Neuron (in vitro differentiated cells): ENCODE measurements around the gene HERC3.

Experiments
- H2AFZ ChIP-seq: one replicate; pipeline ENCODE4 v1.6.1; 2013; ENCODE audit warnings: low read depth, mild to moderate bottlenecking, inconsistent platforms, low read length, moderate library complexity
- H3K27me3 ChIP-seq: one replicate; pipeline ENCODE4 v1.6.1; 2013; ENCODE audit warnings: low read length; ENCODE audit not compliant: insufficient read depth
- H3K36me3 ChIP-seq: one replicate; pipeline ENCODE4 v1.6.1; 2013; ENCODE audit warnings: low read length; ENCODE audit not compliant: insufficient read depth
- H3K4me1 ChIP-seq: one replicate; pipeline ENCODE4 v1.6.1; 2013; ENCODE audit warnings: low read length; ENCODE audit not compliant: insufficient read depth
- H3K4me3 ChIP-seq: 2 replicates; pipeline ENCODE4 v1.5.1; 2013; ENCODE audit warnings: mild to moderate bottlenecking, low read length, moderate library complexity
- H3K9me3 ChIP-seq: one replicate; pipeline ENCODE4 v1.6.1; 2013; ENCODE audit warnings: low read length

HERC3 gene

DNA sequence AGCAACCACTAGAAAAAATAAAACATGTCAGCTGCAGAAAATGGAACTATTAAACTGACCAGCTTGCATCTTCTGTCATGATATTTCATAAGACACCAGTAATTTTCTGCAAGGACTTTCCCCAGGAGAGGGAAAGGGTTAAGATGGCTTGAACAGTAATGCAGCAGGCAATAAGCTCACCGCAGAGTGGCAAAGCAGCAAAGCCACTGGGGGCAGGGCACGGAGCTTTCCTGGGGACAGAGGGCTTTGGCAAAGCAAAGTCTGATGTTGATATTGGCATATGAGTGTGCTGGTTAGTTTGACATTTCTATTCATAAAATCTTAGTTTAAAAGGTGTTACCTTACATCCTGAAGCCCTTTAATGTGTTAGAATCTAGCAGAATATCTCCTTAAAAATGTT, 160.5 kb downstream of the HERC3 start:
- peaks cover 29% of the 10 kb centered on the region for H3K36me3 ChIP-seq
- no peaks in the 10 kb centered on the region for H3K4me1 ChIP-seq
- no peaks in the 10 kb centered on the region for H3K27me3 ChIP-seq
- H3K4me3 ChIP-seq = no peak overlapping the region
- no peak overlapping the region for H2AFZ ChIP-seq
- no peaks in the 10 kb centered on the region for H3K9me3 ChIP-seq

DNA sequence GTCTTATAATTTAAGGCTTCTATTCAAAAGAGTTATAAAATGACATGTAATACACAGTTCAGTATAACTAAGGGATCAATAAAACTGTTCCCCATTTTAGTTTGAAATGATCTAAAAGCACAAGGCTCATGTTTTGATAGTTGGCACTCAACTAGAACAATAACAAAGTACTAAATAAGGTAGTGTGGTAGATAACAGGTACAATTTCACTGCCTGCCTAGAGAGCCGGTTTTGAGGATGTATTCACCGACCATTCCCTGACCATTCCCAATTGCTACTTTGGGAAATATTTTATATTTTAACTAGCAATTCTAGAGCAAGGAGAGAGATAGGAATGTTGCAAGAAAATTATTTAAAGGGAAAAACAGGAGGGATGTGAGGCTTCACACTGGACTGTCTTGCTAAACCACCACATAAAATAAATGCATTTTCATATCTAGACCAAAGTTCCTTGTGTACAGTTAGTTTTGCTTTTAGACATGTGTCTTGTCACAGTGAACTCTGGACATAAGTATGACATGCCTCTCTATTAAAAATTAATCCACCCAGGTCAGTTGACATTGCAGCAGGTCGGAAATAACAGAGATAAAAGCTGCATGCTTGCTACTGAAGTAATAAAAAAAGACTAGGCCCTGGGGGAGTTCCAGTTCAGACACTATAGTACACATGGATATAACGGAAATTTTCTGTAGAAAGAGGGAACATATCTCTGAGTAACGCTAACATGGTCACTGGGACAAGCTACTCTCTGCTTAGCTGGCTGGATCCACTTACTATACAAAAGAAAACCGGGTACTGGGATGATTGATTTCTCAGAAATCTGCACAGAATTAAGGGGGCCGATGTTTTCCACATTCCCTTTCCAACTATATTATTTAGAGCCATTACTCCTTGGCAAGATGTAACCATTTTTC, 161.6 kb downstream of the HERC3 start:
- H2AFZ ChIP-seq = no peak overlapping the region
- H3K36me3 ChIP-seq = peaks cover 19% of the 10 kb centered on the region
- peaks cover 3% of the 10 kb centered on the region for H3K4me1 ChIP-seq
- no peaks in the 10 kb centered on the region for H3K9me3 ChIP-seq
- H3K27me3 ChIP-seq = no peaks in the 10 kb centered on the region
- H3K4me3 ChIP-seq = no peak overlapping the region

DNA sequence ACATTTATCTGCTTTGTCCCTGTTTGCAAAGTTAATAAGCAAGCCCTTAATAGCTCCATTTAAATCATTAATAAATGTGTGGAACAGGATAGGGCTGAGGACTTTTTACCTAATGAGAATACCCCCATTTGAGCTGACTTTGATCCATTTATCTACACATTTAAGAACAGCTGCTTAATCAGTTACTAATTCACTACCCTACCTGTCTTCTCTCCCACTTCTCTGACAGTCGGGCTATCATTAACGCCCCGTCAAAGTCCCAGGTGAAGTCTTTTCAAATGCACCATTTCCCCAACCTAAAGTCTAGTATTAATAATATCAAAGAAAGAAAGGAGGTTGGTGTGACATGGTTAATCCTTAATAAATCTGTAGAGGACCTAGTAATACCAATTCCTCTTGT, 162.5 kb downstream of the HERC3 start:
- Histone ChIP-seq H2AFZ (no peak overlapping the region), H3K4me1 (peaks cover 11% of the 10 kb centered on the region), H3K4me3 (no peak overlapping the region), H3K36me3 (peaks cover 10% of the 10 kb centered on the region), H3K27me3 (no peaks in the 10 kb centered on the region), H3K9me3 (no peaks in the 10 kb centered on the region)

DNA sequence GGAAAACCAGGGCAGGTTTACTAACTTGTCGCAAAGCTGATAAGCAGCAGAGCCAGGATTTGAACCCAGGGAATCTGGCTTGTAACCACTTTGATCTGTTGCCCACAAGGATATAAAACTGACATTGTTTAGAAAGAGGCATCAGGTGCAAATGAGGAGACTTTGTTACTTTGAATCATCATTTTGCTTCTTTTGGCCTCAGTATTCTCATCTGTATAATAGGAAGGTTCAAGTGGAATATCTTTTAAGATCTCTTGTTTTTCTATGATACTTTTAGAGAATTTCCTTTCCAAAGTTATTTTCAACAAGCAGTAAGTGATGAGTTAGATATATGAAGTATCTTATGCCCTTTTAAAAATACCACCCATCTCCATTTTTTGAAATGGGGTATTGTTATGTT, 163.2 kb downstream of the HERC3 start:
- peaks cover 14% of the 10 kb centered on the region for H3K4me1 ChIP-seq
- no peaks in the 10 kb centered on the region for H3K27me3 ChIP-seq
- no peak overlapping the region for H3K4me3 ChIP-seq
- peaks cover 3% of the 10 kb centered on the region for H3K36me3 ChIP-seq
- H2AFZ ChIP-seq = no peak overlapping the region
- H3K9me3 ChIP-seq = no peaks in the 10 kb centered on the region

DNA sequence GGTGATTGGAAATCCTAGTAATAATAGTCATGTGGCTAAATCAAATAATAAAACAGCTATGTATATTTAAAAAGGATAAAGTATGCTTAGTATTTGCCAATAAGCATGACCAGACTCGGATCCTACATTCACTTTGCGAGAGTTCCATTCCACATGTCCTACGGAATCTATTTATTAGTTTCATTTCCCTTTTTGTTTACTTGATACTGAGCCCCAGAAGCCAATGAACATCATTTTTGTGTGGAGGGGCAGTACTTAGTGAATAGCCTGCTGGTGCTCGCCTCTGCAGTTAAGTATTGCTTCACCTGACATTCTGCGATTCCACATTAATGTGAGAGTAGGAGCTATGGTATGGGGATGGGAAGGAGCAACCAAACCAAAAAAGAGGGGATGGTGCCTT, 163.9 kb downstream of the HERC3 start:
- Histone ChIP-seq H3K4me3 (no peak overlapping the region), H3K9me3 (no peaks in the 10 kb centered on the region), H2AFZ (no peak overlapping the region), H3K27me3 (no peaks in the 10 kb centered on the region), H3K4me1 (peaks cover 14% of the 10 kb centered on the region), H3K36me3 (no peaks in the 10 kb centered on the region)

DNA sequence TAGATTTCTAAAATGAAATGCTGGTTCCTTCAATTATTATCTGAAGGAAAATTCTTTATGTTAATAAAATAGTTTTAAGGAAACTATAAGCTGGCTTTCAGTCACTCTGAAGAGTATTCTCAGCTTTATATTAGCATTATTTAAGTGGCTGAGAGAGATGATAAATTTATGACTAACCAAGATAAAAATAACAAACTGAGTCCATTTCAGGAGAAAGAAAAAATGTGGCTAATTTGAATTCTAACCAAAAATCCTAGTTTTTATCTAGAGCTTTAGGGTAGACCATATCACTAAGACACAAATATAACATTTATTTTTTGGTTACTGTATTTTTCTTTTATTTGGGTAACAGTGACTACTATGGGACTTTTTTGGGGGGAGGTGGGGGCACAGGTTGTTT, 164.8 kb downstream of the HERC3 start:
- H3K4me3 ChIP-seq = no peak overlapping the region
- H3K36me3 ChIP-seq = no peaks in the 10 kb centered on the region
- no peaks in the 10 kb centered on the region for H3K9me3 ChIP-seq
- H3K27me3 ChIP-seq = no peaks in the 10 kb centered on the region
- no peak overlapping the region for H2AFZ ChIP-seq
- H3K4me1 ChIP-seq = peaks cover 15% of the 10 kb centered on the region

DNA sequence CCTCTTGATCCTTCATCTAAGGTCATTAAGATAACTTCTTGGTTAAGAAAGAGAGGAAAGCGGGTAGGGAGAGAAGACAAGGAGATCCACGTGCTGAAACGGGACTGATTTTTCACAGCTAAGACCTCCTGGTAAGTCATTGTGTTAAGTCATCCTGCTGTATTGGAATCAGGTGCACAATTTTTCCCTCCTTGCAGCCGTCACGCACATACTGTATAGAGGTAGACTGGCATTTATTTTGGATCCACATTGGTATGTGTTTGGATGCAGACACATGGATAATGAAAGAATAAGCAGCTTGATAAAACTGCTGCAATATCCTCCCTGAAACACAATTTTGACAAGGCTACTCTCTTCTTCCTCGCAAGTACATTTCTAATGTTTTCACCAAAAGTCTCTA, 165.5 kb downstream of the HERC3 start:
- Histone ChIP-seq H3K9me3 (no peaks in the 10 kb centered on the region), H3K36me3 (no peaks in the 10 kb centered on the region), H3K4me3 (no peak overlapping the region)

More for the DNA sequence above, 165.5 kb downstream of the HERC3 start:
- H3K27me3 ChIP-seq = no peaks in the 10 kb centered on the region
- no peak overlapping the region for H2AFZ ChIP-seq
- peaks cover 19% of the 10 kb centered on the region for H3K4me1 ChIP-seq
